MM.1S (cell line): ENCODE results near the gene ZNF804A.

Source experiments
- DNase-seq: peaks from one replicate; pipeline ENCODE4 v3.0.0-alpha.2; 2015
- H2AFZ ChIP-seq: fragments of 300-600 bp; sonication (generic); 2 replicates; pipeline ENCODE4 v1.6.0; 2016; ENCODE audit warnings: antibody characterized with exemption, low read length
- H3F3A ChIP-seq: fragments of 300-600 bp; sonication (generic); 2 replicates; pipeline ENCODE4 v1.6.1; 2016; ENCODE audit warnings: mild to moderate bottlenecking, antibody characterized with exemption, low read length, moderate library complexity, mixed read lengths; ENCODE audit not compliant: insufficient read depth
- H3K27ac ChIP-seq: fragments of 300-600 bp; sonication (generic); 2 replicates; pipeline ENCODE4 v1.5.1; 2016; ENCODE audit warnings: mild to moderate bottlenecking, low read length
- H3K27me3 ChIP-seq: fragments of 300-600 bp; sonication (generic); replicated peaks from 2 replicates; pipeline ENCODE4 v1.6.0; 2016; ENCODE audit warnings: low read length; ENCODE audit not compliant: insufficient read depth
- H3K36me3 ChIP-seq: fragments of 300-600 bp; sonication (generic); replicated peaks from 2 replicates; pipeline ENCODE4 v1.6.1; 2016; ENCODE audit warnings: mild to moderate bottlenecking, low read length, mixed read lengths; ENCODE audit not compliant: insufficient read depth
- H3K4me1 ChIP-seq: fragments of 300-600 bp; sonication (generic); 2 replicates; pipeline ENCODE4 v1.6.1; 2016; ENCODE audit warnings: low read length, mixed read lengths
- H3K4me2 ChIP-seq: fragments of 300-600 bp; sonication (generic); 2 replicates; pipeline ENCODE4 v1.6.0; 2016; ENCODE audit warnings: low read depth, low read length
- H3K4me3 ChIP-seq: fragments of 300-600 bp; sonication (generic); 2 replicates; pipeline ENCODE4 v1.5.1; 2016; ENCODE audit warnings: low read length, mixed read lengths
- H3K79me2 ChIP-seq: fragments of 300-600 bp; sonication (generic); 2 replicates; pipeline ENCODE4 v1.6.1; 2016; ENCODE audit warnings: mixed run types, low read length, mixed read lengths
- H3K9ac ChIP-seq: fragments of 300-600 bp; sonication (generic); 2 replicates; pipeline ENCODE4 v1.6.1; 2016; ENCODE audit warnings: low read length, mixed read lengths
- H3K9me2 ChIP-seq: fragments of 300-600 bp; sonication (generic); replicated peaks from 2 replicates; pipeline ENCODE4 v1.6.1; 2016; ENCODE audit warnings: mild to moderate bottlenecking, low read length, mixed read lengths; ENCODE audit not compliant: insufficient read depth
- H3K9me3 ChIP-seq: fragments of 300-600 bp; sonication (generic); replicated peaks from 2 replicates; pipeline ENCODE4 v1.6.1; 2016; ENCODE audit warnings: mild to moderate bottlenecking, low read length, mixed read lengths; ENCODE audit not compliant: insufficient read depth
- H4K20me1 ChIP-seq: fragments of 300-600 bp; sonication (generic); 2 replicates; pipeline ENCODE4 v1.6.1; 2016; ENCODE audit warnings: mild to moderate bottlenecking, low read length, moderate library complexity, mixed read lengths; ENCODE audit not compliant: insufficient read depth
- CTCF ChIP-seq: fragments of 300-600 bp; sonication (generic); IDR thresholded peaks from 2 replicates; pipeline ENCODE4 v1.5.1; 2016; ENCODE audit warnings: antibody characterized with exemption, low read length, mixed read lengths
- EZH2 ChIP-seq: fragments of 300-600 bp; sonication (generic); optimal IDR thresholded peaks from 2 replicates; pipeline ENCODE3; 2017; ENCODE audit warnings: low read depth, mild to moderate bottlenecking, antibody characterized with exemption, low read length, mixed read lengths
- EZH2phosphoT487 ChIP-seq: fragments of 300-600 bp; sonication (generic); IDR thresholded peaks from 2 replicates; pipeline ENCODE4 v1.6.1; 2018; ENCODE audit warnings: antibody characterized with exemption, low read length

The ZNF804A gene

GRCh38 chr2:184835398-184835715, 237.0 kb downstream of the ZNF804A start:
- Histone ChIP-seq H4K20me1 (no peaks in the 10 kb centered on the region), H3K4me3 (no peak overlapping the region), H3K27me3 (no peaks in the 10 kb centered on the region), H3K9ac (no peak overlapping the region), H3K4me1 (no peaks in the 10 kb centered on the region), H3K79me2 (no peaks in the 10 kb centered on the region), H2AFZ (no peak overlapping the region), H3F3A (no peaks in the 10 kb centered on the region), H3K36me3 (no peaks in the 10 kb centered on the region), H3K9me3 (no peaks in the 10 kb centered on the region), H3K27ac (no peak overlapping the region), H3K9me2 (no peaks in the 10 kb centered on the region), H3K4me2 (no peak overlapping the region)
- TF ChIP-seq EZH2 (no peak), EZH2phosphoT487 (no peak), CTCF (no peak)
- no peak for DNase-seq

- Histone ChIP-seq H3K9ac (no peak overlapping the region), H3K27ac (no peak overlapping the region), H2AFZ (no peak overlapping the region), H3K4me3 (no peak overlapping the region), H3K36me3 (no peaks in the 10 kb centered on the region), H3F3A (no peaks in the 10 kb centered on the region), H3K9me2 (no peaks in the 10 kb centered on the region), H3K9me3 (no peaks in the 10 kb centered on the region), H4K20me1 (no peaks in the 10 kb centered on the region), H3K79me2 (no peaks in the 10 kb centered on the region), H3K4me1 (no peaks in the 10 kb centered on the region), H3K27me3 (no peaks in the 10 kb centered on the region), H3K4me2 (no peak overlapping the region)
- DNase-seq: no peak
- no peak for TF ChIP-seq CTCF
- TF ChIP-seq EZH2phosphoT487: no peak
- no peak for TF ChIP-seq EZH2
Measured at GRCh38 chr2:184847331-184847730, 249.0 kb downstream of the ZNF804A start.

GRCh38 chr2:184849516-184849915, 251.2 kb downstream of the ZNF804A start:
- Histone ChIP-seq H3F3A (no peaks in the 10 kb centered on the region), H3K9ac (no peak overlapping the region), H2AFZ (no peak overlapping the region), H3K9me2 (0 out of 2 replicates have a peak, but pooled peaks cover 2% of the 10 kb centered on the region), H3K4me3 (no peak overlapping the region), H3K4me2 (no peak overlapping the region), H4K20me1 (no peaks in the 10 kb centered on the region), H3K36me3 (no peaks in the 10 kb centered on the region), H3K79me2 (no peaks in the 10 kb centered on the region), H3K9me3 (no peaks in the 10 kb centered on the region), H3K27me3 (no peaks in the 10 kb centered on the region), H3K4me1 (no peaks in the 10 kb centered on the region), H3K27ac (no peak overlapping the region)
- DNase-seq: no peak
- TF ChIP-seq CTCF: no peak
- no peak for TF ChIP-seq EZH2phosphoT487
- no peak for TF ChIP-seq EZH2

- no peak overlapping the region for H3K4me3 ChIP-seq
- no peak overlapping the region for H2AFZ ChIP-seq
- no peaks in the 10 kb centered on the region for H3K36me3 ChIP-seq
- no peaks in the 10 kb centered on the region for H3K79me2 ChIP-seq
- no peak overlapping the region for H3K4me2 ChIP-seq
- no peaks in the 10 kb centered on the region for H4K20me1 ChIP-seq
- H3K9me3 ChIP-seq: no peaks in the 10 kb centered on the region
- no peaks in the 10 kb centered on the region for H3K27me3 ChIP-seq
- H3K9me2 ChIP-seq: 0 out of 2 replicates have a peak, but pooled peaks cover 2% of the 10 kb centered on the region
- no peak for DNase-seq
- H3F3A ChIP-seq: no peaks in the 10 kb centered on the region
- no peaks in the 10 kb centered on the region for H3K4me1 ChIP-seq
- TF ChIP-seq EZH2 (no peak), EZH2phosphoT487 (no peak), CTCF (no peak)
- H3K9ac ChIP-seq: no peak overlapping the region
- no peak overlapping the region for H3K27ac ChIP-seq
Measured at GRCh38 chr2:184851576-184851975, 253.2 kb downstream of the ZNF804A start.
